Esophagus (tissue), 2 donors: Measurements from ENCODE around the gene ANKS1B. TPM values are rescaled to one million over a fixed set of nuclear protein-coding genes. Genes with fewer than 3 reads are reported as not detected.

ENCODE experiments used
- H3K27ac ChIP-seq, 2 donors: one replicate each; pipeline ENCODE4 v1.5.1; 2013; ENCODE audit warnings: low read depth in 2 of 2, mild to moderate bottlenecking in 2 of 2, inconsistent platforms in 1 of 2, low read length in 1 of 2, moderate library complexity in 1 of 2
- H3K27me3 ChIP-seq, 2 donors: one replicate each; pipeline ENCODE4 v1.6.1; 2013; ENCODE audit warnings: low read length in 2 of 2, control low read depth in 1 of 2, mild to moderate bottlenecking in 1 of 2; ENCODE audit not compliant: insufficient read depth in 2 of 2, control insufficient read depth in 1 of 2
- H3K36me3 ChIP-seq, 2 donors: one replicate each; pipeline ENCODE4 v1.6.1; 2013; ENCODE audit warnings: low read length in 1 of 2; ENCODE audit not compliant: control insufficient read depth in 2 of 2, insufficient read depth in 2 of 2
- H3K4me1 ChIP-seq, 2 donors: one replicate each; pipeline ENCODE4 v1.6.1; 2013; ENCODE audit warnings: low read length in 1 of 2; ENCODE audit not compliant: control insufficient read depth in 2 of 2, insufficient read depth in 2 of 2
- H3K4me3 ChIP-seq, 2 donors: one replicate each; pipeline ENCODE4 v1.5.1; 2013; ENCODE audit warnings: low read length in 2 of 2, mild to moderate bottlenecking in 2 of 2, low read depth in 1 of 2, moderate library complexity in 1 of 2
- H3K9me3 ChIP-seq, 2 donors: one replicate each; pipeline ENCODE4 v1.6.1; 2013; ENCODE audit warnings: mild to moderate bottlenecking in 2 of 2, low read depth in 1 of 2, low read length in 1 of 2, moderate library complexity in 1 of 2; ENCODE audit not compliant: control insufficient read depth in 2 of 2, insufficient read depth in 1 of 2
- WGBS, 2 donors: extraction: QIAGEN DNeasy Blood & Tissue Kit; methylation state at CpG; one replicate each; pipeline ENCODE4 v1.1.7; 2013; 5-methylcytosine and 5-hydroxymethylcytosine counted together
- polyA plus RNA-seq, 2 donors: library from polyadenylated mRNA; stranded (reverse); fragments of 200-250 nt; gene quantifications; one replicate each; pipeline ENCODE4 v1.2.3, GENCODE V29; 2013
- donor health status: healthy with polysubstance abuse.
- donor health status: Bipolar disorder and iron deficiency.

The ANKS1B gene
- polyA plus RNA-seq, 2 donors: 0.85 to 1.0 TPM

GRCh38 chr12:98882526-98882925 lies 1102.2 kb downstream of the ANKS1B start:
- no peaks in the 10 kb centered on the region for H3K9me3 ChIP-seq
- no peaks in the 10 kb centered on the region for H3K36me3 ChIP-seq
- no peaks in the 10 kb centered on the region for H3K4me1 ChIP-seq
- H3K27ac ChIP-seq: no peak overlapping the region
- no peaks in the 10 kb centered on the region for H3K27me3 ChIP-seq
- WGBS, 2 donors: 51 to 76% methylated on average over 1 of the region's 1 CpG
- no peak overlapping the region for H3K4me3 ChIP-seq

- Histone ChIP-seq H3K27me3 (no peaks in the 10 kb centered on the region), H3K4me3 (no peak overlapping the region), H3K27ac (no peak overlapping the region), H3K9me3 (no peaks in the 10 kb centered on the region), H3K4me1 (no peaks in the 10 kb centered on the region), H3K36me3 (no peaks in the 10 kb centered on the region)
- WGBS, 2 donors: 68 to 71% methylated on average over 1 of the region's 1 CpG
Measured at GRCh38 chr12:98873776-98874175, 1111.0 kb downstream of the ANKS1B start.

DNA sequence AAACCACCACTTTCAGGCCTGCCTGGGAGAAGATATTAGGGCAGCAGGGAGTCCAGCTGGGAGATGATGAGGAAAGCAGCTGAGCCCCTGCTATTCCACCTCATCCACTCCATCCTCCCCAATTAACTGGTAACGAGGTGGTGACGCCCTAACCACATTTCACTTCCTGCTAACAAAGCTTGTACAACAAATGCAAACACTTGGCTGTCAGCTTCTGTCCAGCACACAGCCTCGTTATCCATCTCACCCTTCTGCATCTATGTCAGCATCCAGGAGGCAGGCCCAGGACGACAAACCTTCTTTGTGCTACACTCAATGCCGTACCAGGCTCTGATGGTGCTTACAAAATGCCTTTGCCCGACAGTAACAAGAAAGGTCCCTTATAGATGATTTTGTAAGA lies 1114.2 kb downstream of the ANKS1B start:
- no peaks in the 10 kb centered on the region for H3K4me1 ChIP-seq
- no peaks in the 10 kb centered on the region for H3K27me3 ChIP-seq
- H3K4me3 ChIP-seq: no peak overlapping the region
- no peaks in the 10 kb centered on the region for H3K9me3 ChIP-seq
- WGBS, 2 donors: 56 to 58% methylated on average over 6 of the region's 6 CpGs
- H3K36me3 ChIP-seq: no peaks in the 10 kb centered on the region
- no peak overlapping the region for H3K27ac ChIP-seq

DNA sequence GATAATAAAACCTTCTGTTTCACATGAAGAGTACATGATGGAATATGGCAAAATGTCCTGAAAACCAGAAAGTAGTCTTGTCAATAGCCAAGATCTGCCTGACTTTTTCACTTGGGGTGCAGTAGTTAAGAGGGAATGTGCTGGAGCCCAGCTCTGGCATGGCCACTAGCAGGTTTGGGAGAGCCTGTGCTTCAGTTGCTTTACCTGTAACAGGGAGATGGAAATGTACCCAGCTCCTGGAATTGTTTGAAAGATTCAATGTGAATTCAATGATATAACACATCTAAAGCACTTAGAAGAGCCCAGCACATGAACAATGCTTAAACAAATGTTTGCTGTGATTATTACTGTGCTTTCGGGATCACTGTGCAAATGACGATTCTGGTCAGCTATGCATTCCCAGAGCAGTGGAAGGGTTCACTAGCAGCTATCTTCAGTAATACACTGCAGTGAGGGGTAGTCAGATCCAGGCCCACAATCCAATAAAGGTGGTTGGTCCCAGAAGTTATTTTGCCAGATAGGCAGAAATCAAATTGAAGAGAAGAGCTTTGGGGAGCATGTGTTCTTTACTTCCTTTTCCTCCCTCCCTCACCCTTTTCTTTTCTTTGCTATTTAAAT lies 1114.7 kb downstream of the ANKS1B start:
- 77 to 83% methylated on average over 2 of the region's 2 CpGs for WGBS, 2 donors
- Histone ChIP-seq H3K27ac (no peak overlapping the region), H3K9me3 (no peaks in the 10 kb centered on the region), H3K36me3 (no peaks in the 10 kb centered on the region), H3K27me3 (no peaks in the 10 kb centered on the region), H3K4me1 (no peaks in the 10 kb centered on the region), H3K4me3 (no peak overlapping the region)

DNA sequence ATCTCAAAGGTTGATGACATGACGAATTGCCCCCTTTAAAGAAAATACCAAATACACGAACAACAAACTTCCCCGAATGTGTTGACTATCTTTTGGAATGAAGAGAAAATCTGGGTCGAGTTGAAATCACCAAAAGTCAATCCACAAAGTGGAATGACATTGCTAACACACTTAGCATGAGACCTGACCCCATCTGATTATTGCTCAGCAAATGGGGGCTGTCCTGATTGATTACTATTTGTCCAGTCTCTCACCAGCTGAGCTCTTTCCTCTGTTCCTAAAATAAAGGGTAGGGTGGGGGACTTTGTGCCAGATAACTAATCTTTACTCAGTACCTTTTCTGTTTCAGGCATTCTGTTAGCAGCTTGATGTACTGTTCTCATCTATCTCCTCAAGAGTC lies 1116.2 kb downstream of the ANKS1B start:
- Histone ChIP-seq H3K4me1 (no peaks in the 10 kb centered on the region), H3K27me3 (no peaks in the 10 kb centered on the region), H3K36me3 (no peaks in the 10 kb centered on the region), H3K27ac (no peak overlapping the region), H3K9me3 (no peaks in the 10 kb centered on the region), H3K4me3 (no peak overlapping the region)
- WGBS, 2 donors: 41 to 56% methylated on average over 4 of the region's 4 CpGs

DNA sequence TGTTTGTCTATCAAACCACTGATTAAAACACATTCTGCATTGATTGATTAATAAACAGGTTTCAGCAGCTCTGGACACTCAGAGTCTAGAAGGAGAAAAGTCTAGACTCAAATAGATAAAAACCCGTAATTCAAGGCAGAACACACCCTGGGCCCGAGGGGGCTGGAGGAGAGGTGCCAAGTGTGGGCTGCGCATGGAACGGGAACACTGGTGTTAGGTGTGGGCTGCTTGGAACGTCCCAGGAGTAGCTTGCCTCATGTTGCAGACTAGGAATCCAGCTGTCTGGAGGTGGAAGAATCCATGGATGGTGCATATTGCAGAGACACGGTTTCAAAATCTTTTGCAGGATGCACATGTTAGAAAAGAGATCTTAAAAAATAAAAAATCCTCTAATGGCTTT lies 1116.7 kb downstream of the ANKS1B start:
- H3K4me3 ChIP-seq: no peak overlapping the region
- no peaks in the 10 kb centered on the region for H3K27me3 ChIP-seq
- WGBS, 2 donors: 52 to 66% methylated on average over 6 of the region's 6 CpGs
- H3K4me1 ChIP-seq: no peaks in the 10 kb centered on the region
- no peaks in the 10 kb centered on the region for H3K36me3 ChIP-seq
- H3K27ac ChIP-seq: no peak overlapping the region
- no peaks in the 10 kb centered on the region for H3K9me3 ChIP-seq

DNA sequence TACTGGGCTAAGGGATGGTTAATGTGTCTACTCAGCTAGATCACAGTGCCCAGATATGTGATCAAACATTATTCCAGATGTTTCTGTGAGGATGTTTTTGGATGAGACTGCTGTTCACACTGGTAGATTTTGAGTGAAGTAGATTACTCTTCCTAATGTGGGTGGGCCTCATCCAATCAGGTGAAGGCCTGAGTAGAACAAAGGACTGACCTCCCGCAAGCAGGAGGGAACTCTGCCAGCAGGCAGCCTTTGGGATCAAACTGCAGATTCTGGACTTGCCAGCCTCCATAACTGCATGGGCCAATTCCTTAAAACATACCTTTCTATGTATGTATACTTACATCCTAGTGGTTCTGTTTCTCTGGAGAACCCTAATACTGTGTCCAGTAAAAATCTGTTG lies 1120.4 kb downstream of the ANKS1B start:
- Histone ChIP-seq H3K9me3 (no peaks in the 10 kb centered on the region), H3K27ac (no peak overlapping the region), H3K27me3 (no peaks in the 10 kb centered on the region), H3K4me1 (no peaks in the 10 kb centered on the region), H3K4me3 (no peak overlapping the region), H3K36me3 (no peaks in the 10 kb centered on the region)
- WGBS, 2 donors: 0 to 96% methylated on average over 1 of the region's 1 CpG

GRCh38 chr12:98863167-98863566 lies 1121.6 kb downstream of the ANKS1B start:
- Histone ChIP-seq H3K27me3 (no peaks in the 10 kb centered on the region), H3K27ac (no peak overlapping the region), H3K4me3 (no peak overlapping the region), H3K36me3 (no peaks in the 10 kb centered on the region), H3K9me3 (no peaks in the 10 kb centered on the region), H3K4me1 (no peaks in the 10 kb centered on the region)
- WGBS, 2 donors: 68 to 69% methylated on average over 3 of the region's 3 CpGs

- H3K36me3 ChIP-seq: no peaks in the 10 kb centered on the region
- H3K4me3 ChIP-seq: no peak overlapping the region
- H3K27ac ChIP-seq: no peak overlapping the region
- no peaks in the 10 kb centered on the region for H3K4me1 ChIP-seq
- WGBS, 2 donors: 74 to 82% methylated on average over 2 of the region's 2 CpGs
- no peaks in the 10 kb centered on the region for H3K9me3 ChIP-seq
- no peaks in the 10 kb centered on the region for H3K27me3 ChIP-seq
Measured at GRCh38 chr12:98861251-98861650, 1123.5 kb downstream of the ANKS1B start.

GRCh38 chr12:98856897-98857540 lies 1127.7 kb downstream of the ANKS1B start:
- H3K4me1 ChIP-seq: no peaks in the 10 kb centered on the region
- no peak overlapping the region for H3K4me3 ChIP-seq
- WGBS, 2 donors: 53 to 55% methylated on average over 4 of the region's 4 CpGs
- H3K36me3 ChIP-seq: no peaks in the 10 kb centered on the region
- H3K27me3 ChIP-seq: no peaks in the 10 kb centered on the region
- no peaks in the 10 kb centered on the region for H3K9me3 ChIP-seq
- H3K27ac ChIP-seq: no peak overlapping the region
